ENCODE results near the gene DHCR24. TPM values are rescaled to one million over a fixed set of nuclear protein-coding genes. Genes with fewer than 3 reads are reported as not detected.

DHCR24 gene
- total RNA-seq, 1 donor from 2014 or later: 87.2 TPM

DNA sequence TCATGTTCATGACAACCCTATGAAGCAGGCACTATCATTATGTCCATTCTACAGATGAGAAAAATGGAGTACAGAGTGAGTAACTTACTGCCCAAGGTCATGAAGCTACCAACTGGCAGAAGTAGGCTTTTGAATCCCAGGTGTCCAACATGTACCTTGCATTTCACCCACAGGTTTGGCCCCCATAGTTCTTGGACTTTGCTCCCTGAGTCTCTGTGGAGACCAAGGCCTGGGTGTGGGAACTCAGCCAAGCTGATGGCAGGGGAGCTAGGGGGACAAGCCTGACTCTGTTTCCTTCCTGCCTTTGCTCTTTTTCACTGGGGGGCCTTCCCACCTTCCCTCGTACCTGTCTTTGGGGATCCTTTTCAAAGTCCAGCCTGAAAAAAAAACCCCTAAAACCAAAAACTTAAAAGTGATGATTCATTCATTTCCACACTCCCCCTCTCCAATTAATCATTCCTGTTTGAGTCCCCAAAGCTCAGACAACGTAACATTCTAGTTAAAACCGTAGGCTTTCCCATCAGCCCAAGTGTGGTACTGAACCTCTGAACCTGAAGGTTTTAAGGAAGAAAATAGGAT lies 77.4 kb downstream of the DHCR24 start:
- no peaks in the 10 kb centered on the region for H3K36me3 Mint-ChIP-seq (ENCODE audit: unreplicated experiment)
- H3K9me3 Mint-ChIP-seq (ENCODE audit: unreplicated experiment): no peaks in the 10 kb centered on the region
- H3K4me3 Mint-ChIP-seq (ENCODE audit: unreplicated experiment): no peak overlapping the region
- peaks cover 7% of the 10 kb centered on the region for H3K4me1 Mint-ChIP-seq (ENCODE audit: unreplicated experiment)
- TF ChIP-seq, protein P1, sequence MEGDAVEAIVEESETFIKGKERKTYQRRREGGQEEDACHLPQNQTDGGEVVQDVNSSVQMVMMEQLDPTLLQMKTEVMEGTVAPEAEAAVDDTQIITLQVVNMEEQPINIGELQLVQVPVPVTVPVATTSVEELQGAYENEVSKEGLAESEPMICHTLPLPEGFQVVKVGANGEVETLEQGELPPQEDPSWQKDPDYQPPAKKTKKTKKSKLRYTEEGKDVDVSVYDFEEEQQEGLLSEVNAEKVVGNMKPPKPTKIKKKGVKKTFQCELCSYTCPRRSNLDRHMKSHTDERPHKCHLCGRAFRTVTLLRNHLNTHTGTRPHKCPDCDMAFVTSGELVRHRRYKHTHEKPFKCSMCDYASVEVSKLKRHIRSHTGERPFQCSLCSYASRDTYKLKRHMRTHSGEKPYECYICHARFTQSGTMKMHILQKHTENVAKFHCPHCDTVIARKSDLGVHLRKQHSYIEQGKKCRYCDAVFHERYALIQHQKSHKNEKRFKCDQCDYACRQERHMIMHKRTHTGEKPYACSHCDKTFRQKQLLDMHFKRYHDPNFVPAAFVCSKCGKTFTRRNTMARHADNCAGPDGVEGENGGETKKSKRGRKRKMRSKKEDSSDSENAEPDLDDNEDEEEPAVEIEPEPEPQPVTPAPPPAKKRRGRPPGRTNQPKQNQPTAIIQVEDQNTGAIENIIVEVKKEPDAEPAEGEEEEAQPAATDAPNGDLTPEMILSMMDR (IDR thresholded peaks at IDR 0.05): no peak
- H3K27ac Mint-ChIP-seq (ENCODE audit: unreplicated experiment): no peak overlapping the region
- DNase-seq (ENCODE audit: extremely low spot score, unreplicated experiment): peak; percentile 32
- no peaks in the 10 kb centered on the region for H3K27me3 Mint-ChIP-seq (ENCODE audit: unreplicated experiment)

DNA sequence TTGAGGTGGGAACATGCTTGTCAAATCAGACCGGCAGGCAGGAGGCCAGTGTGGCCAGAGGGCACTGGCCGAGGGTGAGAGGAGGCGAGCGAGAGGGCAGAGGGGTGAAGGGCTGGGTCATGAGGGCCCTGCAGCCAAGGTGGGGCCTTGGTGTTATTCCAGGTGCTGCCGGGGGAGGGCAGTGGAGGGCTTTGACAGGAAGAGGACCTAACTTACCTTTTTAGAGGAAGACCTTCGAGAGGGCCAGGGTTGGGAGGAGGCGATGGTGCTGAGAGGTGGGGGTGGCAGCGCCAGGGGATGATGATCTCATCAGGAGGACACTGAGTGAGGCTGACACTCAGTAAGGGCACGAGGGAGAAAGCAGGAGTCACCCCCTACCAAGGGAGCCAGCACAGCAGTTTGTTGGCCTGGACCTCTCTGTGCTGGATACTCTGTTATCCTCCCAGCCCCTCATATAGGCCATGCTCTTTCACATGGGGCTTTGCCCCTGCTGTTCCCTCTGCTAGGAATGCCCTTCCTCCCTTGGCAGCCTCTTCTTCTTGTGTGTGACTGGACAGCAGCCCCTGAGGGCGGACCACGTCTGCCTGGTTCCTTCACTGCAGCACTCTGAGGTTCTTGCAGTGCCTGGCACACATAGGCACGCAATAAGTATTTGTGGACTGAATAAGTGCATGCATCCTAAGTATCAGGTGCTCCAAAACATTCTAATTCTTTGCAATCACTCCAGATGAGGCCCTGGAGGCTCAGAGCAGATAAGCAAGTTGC lies 78.4 kb downstream of the DHCR24 start:
- Mint-ChIP-seq H3K27ac (ENCODE audit: unreplicated experiment) (no peak overlapping the region), H3K27me3 (ENCODE audit: unreplicated experiment) (no peaks in the 10 kb centered on the region), H3K36me3 (ENCODE audit: unreplicated experiment) (no peaks in the 10 kb centered on the region), H3K4me1 (ENCODE audit: unreplicated experiment) (peaks cover 4% of the 10 kb centered on the region), H3K9me3 (ENCODE audit: unreplicated experiment) (no peaks in the 10 kb centered on the region), H3K4me3 (ENCODE audit: unreplicated experiment) (no peak overlapping the region)
- TF ChIP-seq, protein P1 (IDR thresholded peaks at IDR 0.05): no peak
- peak; percentile 71 for DNase-seq (ENCODE audit: extremely low spot score, unreplicated experiment)

DNA sequence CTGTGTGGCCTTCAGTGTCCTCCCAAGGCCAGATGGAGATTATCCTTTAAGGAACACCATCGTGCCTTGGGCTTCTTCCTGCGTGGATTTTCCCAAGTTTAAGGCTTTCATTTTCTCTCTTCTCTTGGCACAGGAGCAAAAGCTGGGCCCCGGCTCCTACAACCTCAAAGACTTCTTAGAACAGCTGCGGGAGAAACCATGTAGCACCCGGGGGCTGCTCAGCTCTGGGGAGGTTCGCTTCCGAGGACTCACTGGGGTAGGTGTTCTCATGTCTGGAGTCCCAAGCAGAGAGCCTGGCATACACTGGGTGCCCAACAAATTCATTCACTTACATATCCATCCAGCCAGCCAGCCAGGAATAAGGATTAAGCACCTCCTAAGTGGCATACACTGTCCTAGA lies 79.2 kb downstream of the DHCR24 start:
- no peaks in the 10 kb centered on the region for H3K9me3 Mint-ChIP-seq (ENCODE audit: unreplicated experiment)
- TF ChIP-seq, protein P1 (IDR thresholded peaks at IDR 0.05): no peak
- peaks cover 5% of the 10 kb centered on the region for H3K27me3 Mint-ChIP-seq (ENCODE audit: unreplicated experiment)
- no peaks in the 10 kb centered on the region for H3K36me3 Mint-ChIP-seq (ENCODE audit: unreplicated experiment)
- peak; percentile 25 for DNase-seq (ENCODE audit: extremely low spot score, unreplicated experiment)
- no peak overlapping the region for H3K4me3 Mint-ChIP-seq (ENCODE audit: unreplicated experiment)
- no peak overlapping the region for H3K27ac Mint-ChIP-seq (ENCODE audit: unreplicated experiment)
- H3K4me1 Mint-ChIP-seq (ENCODE audit: unreplicated experiment): no peaks in the 10 kb centered on the region

DNA sequence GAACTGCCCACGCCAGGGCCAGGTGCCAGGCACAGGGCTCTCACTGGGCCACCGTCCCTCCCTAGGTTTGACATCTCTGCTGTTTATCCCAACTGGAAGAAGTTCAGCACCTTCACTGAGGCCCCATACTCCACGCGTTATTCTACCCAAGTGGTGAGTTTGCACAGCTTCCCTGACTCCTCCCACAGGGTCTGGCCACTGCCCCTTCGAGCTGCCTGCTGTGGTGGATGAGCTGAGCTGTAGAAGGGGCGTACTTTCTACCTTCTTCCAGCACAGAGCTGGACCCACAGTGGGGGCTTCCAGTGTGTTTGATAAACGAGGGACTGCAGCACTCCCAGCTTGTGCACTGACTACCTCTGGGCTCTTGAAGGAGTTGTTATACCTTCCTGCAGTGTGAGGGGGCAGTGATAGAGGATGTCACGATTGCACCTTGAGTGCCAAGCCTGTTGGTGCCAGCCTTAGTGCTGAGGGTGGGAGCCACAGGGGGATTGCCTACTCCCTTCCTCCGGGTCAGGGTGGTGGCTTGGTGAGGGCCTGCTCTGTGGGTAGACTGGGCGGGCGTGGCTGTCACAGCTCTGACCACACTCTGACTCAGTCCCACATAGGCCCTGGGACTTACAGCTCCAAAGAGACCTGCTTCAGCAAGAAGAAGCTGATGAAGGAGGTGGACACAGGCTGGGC lies 79.9 kb downstream of the DHCR24 start:
- no peak overlapping the region for H3K4me3 Mint-ChIP-seq (ENCODE audit: unreplicated experiment)
- peak; percentile 76 for DNase-seq (ENCODE audit: extremely low spot score, unreplicated experiment)
- no peak overlapping the region for H3K27ac Mint-ChIP-seq (ENCODE audit: unreplicated experiment)
- H3K4me1 Mint-ChIP-seq (ENCODE audit: unreplicated experiment): no peaks in the 10 kb centered on the region
- peaks cover 6% of the 10 kb centered on the region for H3K27me3 Mint-ChIP-seq (ENCODE audit: unreplicated experiment)
- H3K9me3 Mint-ChIP-seq (ENCODE audit: unreplicated experiment): no peaks in the 10 kb centered on the region
- TF ChIP-seq, protein P1 (IDR thresholded peaks at IDR 0.05): no peak
- no peaks in the 10 kb centered on the region for H3K36me3 Mint-ChIP-seq (ENCODE audit: unreplicated experiment)

DNA sequence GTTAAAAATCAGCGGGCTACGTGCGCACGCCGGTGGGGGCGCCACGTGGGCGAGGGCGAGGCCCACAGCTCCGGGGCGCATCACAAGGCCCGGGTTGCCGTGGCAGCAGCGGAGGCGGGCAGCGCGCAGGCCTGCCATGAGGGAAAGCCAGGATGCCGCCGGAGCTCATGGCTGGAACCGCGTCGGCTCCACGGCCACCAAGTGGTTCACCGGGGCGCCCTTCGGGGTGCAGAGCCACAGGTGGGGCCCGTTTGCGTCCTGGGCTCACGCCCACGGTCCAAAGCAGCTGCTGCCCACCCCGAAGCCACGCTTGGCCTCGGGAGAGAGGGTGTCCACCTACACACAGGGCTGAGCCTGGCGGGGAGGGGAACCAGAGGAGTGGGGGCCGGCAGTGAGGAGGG lies 81.0 kb downstream of the DHCR24 start:
- H3K27me3 Mint-ChIP-seq (ENCODE audit: unreplicated experiment): peaks cover 12% of the 10 kb centered on the region
- H3K36me3 Mint-ChIP-seq (ENCODE audit: unreplicated experiment): no peaks in the 10 kb centered on the region
- no peak overlapping the region for H3K4me3 Mint-ChIP-seq (ENCODE audit: unreplicated experiment)
- H3K9me3 Mint-ChIP-seq (ENCODE audit: unreplicated experiment): no peaks in the 10 kb centered on the region
- TF ChIP-seq, protein P1 (IDR thresholded peaks at IDR 0.05): no peak
- no peaks in the 10 kb centered on the region for H3K4me1 Mint-ChIP-seq (ENCODE audit: unreplicated experiment)
- no peak for DNase-seq (ENCODE audit: extremely low spot score, unreplicated experiment)
- H3K27ac Mint-ChIP-seq (ENCODE audit: unreplicated experiment): no peak overlapping the region
